ENCODE data around the gene FAM153A.
"Not testable (repeated sequence)": the region's sequence is repeated elsewhere in the genome, so short reads cannot be mapped to it uniquely, and the experiment has no call there.

FAM153A gene

DNA sequence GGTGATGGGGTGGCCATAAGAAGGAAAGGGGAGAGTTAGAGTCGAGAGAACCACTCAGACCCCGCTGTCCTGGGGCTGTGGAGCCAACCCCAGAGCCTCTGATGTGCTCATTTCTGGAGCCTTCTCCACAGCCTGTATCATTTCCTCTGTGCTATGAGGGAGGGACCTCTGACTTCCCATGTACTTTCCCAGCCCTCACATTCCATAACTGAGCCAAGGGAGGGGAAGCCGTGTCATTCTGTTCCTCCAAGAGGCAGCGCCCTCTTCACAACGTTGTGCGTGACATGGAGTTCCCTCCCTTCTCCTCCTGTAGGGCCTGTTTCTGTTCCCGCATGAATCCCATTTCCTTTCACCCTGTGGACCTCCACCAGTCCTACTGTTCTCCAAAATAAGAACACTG is 57.8 kb downstream of the FAM153A start:
- not testable (repeated sequence) for DNase-seq (ENCODE audit: low read depth)

- DNase-seq (ENCODE audit: low read depth), result not testable (repeated sequence)
These were observed 58.7 kb downstream of the FAM153A start for GRCh38 chr5:177723831-177724485.

DNA sequence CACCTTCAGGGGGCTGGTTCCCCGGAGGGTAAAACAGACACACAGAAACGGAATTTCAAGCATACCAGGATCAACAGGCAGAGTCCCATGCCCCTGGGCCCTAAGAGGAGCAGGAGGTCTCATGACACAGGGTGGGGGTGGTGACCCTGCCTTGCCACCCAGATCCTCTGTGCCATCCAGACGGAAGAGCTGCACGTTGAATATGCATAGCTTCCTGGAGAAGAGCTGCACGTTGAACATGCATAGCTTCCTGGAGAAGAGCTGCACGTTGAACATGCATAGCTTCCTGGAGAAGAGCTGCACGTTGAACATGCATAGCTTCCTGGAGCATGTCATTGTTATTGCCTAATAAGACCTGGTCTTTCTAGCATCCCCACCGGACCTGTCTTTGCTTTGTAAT is 59.9 kb downstream of the FAM153A start:
- not testable (repeated sequence) for DNase-seq (ENCODE audit: low read depth)

GRCh38 chr5:177719989-177720388 is 62.7 kb downstream of the FAM153A start:
- not testable (repeated sequence) for DNase-seq (ENCODE audit: low read depth)

DNA sequence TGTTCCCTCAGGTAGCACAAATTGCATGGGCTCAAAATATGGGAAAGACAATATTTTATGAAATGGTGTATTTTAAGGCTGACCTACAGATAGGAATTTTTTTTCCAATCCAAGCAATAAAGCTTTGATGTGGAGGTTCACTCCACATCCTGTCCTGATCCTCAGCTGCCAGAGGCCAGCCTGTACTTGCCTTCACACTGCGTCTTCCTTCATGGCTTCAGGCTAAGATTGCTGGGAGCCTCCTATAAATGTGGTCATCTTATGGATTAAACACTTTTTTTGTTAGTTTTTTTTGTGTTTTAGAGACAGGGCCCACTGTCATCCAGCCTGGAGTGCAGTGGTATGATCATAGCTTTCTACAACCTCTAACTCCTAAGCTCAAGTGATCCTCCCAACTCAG is 67.3 kb downstream of the FAM153A start:
- DNase-seq (ENCODE audit: low read depth), result not testable (repeated sequence)

- not testable (repeated sequence) for DNase-seq (ENCODE audit: low read depth)
These were observed 86.6 kb downstream of the FAM153A start for GRCh38 chr5:177696100-177696499.

DNA sequence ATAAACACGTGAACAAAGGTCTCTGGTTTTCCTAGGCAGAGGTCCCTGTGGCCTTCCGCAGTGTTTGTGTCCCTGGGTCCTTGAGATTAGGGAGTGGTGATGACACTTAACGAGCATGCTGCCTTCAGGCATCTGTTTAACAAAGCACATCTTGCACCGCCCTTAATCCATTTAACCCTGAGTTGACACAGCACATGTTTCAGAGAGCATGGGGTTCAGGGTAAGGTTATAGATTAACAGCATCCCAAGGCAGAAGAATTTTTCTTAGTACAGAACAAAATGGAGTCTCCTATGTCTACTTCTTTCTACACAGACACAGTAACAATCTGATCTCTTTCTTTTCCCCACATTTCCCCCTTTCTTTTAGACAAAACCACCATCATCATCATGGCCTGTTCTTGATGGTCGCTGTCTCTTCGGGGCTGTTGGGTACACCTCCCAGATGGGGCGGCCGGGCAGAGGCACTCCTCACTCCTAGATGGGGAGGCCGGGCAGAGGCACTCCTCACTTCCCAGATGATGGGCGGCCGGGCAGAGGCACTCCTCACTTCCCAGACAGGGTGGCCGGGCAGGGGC is 87.3 kb downstream of the FAM153A start:
- DNase-seq (ENCODE audit: low read depth), result not testable (repeated sequence)

- DNase-seq (ENCODE audit: low read depth), result not testable (repeated sequence)
These were observed 88.2 kb downstream of the FAM153A start for GRCh38 chr5:177694518-177694835.

- not testable (repeated sequence) for DNase-seq (ENCODE audit: low read depth)
These were observed 88.8 kb downstream of the FAM153A start for GRCh38 chr5:177693671-177694517.

DNA sequence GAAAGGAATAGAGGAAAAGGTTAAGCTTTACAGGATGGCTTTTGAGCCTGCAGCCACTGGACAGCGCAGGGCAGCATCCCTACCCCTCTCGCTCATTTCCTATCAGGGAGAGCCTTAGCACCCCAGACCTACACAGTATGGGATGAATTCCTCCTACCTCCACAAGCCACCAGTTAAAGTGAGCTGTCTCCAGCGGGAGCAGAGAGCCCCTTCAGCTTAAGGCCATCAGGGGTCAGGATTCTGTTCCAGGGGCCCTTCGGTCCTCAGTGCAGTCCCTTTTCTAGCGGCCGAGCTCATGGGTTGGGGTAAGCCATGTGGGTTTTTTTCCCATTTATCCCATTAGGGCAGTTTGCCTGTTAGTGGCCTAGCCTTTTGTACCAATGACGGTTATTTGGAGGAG is 89.7 kb downstream of the FAM153A start:
- DNase-seq (ENCODE audit: low read depth), result not testable (repeated sequence)

DNA sequence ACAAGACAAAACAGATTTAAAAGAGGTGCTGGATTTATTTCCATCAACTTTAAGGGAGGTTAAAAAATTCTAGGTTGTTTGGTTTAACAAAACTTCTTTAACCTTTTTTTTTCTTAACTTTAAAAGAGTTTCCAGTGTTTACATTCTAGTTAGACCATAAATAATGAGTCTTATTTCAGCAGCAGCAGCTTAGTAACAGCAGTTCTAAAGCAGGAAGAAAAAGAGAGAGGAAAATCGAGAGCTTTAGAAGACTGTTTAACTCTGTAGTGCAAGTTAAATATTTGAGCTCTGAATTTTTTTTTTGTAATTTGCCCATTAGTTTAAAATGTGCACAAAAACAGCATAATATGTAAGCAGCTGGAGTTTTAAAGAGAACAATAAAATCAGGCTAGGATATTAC is 90.2 kb downstream of the FAM153A start:
- DNase-seq (ENCODE audit: low read depth), result not testable (repeated sequence)

DNA sequence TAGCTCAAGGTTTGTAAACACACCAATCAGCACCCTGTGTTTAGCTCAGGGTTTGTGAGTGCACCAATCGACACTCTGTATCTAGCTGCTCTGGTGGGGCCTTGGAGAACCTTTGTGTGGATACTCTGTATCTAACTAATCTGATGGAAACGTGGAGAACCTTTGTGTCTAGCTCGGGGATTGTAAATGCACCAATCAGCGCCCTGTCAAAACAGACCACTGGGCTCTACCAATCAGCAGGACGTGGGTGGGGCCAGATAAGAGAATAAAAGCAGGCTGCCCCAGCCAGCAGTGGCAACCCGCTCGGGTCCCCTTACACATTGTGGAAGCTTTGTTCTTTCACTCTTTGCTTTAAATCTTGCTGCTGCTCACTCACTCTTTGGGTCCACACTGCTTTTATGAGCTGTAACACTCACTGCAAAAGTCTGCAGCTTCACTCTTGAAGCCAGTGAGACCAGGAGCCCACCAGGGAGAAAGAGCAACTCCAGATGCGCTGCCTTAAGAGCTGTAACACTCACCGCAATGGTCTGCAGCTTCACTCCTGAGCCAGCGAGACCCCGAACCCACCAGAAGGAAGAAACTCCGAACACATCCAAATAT is 93.6 kb downstream of the FAM153A start:
- not testable (repeated sequence) for DNase-seq (ENCODE audit: low read depth)

DNA sequence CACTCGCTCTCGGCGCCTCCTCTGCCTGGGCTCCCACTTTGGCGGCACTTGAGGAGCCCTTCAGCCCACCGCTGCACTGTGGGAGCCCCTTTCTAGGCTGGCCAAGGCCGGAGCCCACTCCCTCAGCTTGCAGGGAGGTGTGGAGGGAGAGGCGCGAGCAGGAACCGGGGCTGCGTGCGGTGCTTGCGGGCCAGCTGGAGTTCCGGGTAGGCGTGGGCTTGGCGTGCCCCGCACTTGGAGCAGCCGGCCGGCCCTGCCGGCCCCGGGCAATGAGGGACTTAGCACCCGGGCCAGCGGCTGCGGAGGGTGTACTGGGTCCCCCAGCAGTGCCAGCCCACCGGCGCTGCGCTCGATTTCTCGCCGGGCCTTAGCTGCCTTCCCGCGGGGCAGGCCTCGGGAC is 94.6 kb downstream of the FAM153A start:
- DNase-seq (ENCODE audit: low read depth), result not testable (repeated sequence)

DNA sequence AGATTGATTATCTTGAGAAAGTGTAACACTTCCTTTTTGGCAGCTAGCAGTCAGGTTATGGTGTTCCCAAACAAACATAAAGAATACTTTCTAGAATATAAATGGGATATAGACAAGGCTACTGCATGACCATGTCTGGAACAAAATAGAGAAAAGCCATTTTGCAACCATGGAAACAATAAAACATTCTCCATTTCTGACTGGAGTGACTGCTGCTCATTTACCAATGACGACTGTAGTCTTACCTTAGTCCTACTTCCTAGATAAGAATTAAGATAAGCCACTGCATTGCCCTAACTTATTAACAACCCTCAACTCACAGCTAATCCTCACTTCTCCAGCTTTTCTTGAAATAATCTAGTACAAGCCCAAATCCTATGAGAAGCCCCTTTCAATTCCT is 100.8 kb downstream of the FAM153A start:
- not testable (repeated sequence) for DNase-seq (ENCODE audit: low read depth)

Measured in HS-27A (cell line).